HepG2 (cell line): Measurements from ENCODE around the gene TCTA. TPM values are rescaled to one million over a fixed set of nuclear protein-coding genes. Genes with fewer than 3 reads are reported as not detected.

Source experiments
- AFF4 ChIP-seq: sonication (generic); formaldehyde crosslinking; IDR thresholded peaks from 2 replicates; pipeline ENCODE4 v1.4.0; 2020; ENCODE audit warnings: missing genetic modification reagents
- AKNA ChIP-seq: sonication (generic); formaldehyde crosslinking; IDR thresholded peaks from 2 replicates; pipeline ENCODE4 v1.4.0; 2020; ENCODE audit warnings: missing genetic modification reagents, borderline replicate concordance
- BATF2 ChIP-seq: sonication (generic); formaldehyde crosslinking; IDR thresholded peaks from 2 replicates; pipeline ENCODE4 v1.8.0; 2022; ENCODE audit warnings: mild to moderate bottlenecking, missing genetic modification reagents, moderate library complexity
- DNMT1 ChIP-seq: sonication (generic); formaldehyde crosslinking; IDR thresholded peaks from 2 replicates; pipeline ENCODE4 v1.5.1; 2020; ENCODE audit warnings: mild to moderate bottlenecking, missing genetic modification reagents
- GLI4 ChIP-seq: sonication (generic); formaldehyde crosslinking; IDR thresholded peaks from 2 replicates; pipeline ENCODE4 v1.5.1; 2020; ENCODE audit warnings: missing genetic modification reagents, mild to moderate bottlenecking, moderate library complexity, borderline replicate concordance
- HCFC1 ChIP-seq: fragments of 150-350 bp; IDR thresholded peaks from 2 replicates; pipeline ENCODE4 v1.6.1; 2014; ENCODE audit warnings: low read depth, low read length
- JUNB ChIP-seq: sonication (generic); formaldehyde crosslinking; IDR thresholded peaks from 2 replicates; pipeline ENCODE4 v1.8.0; 2022; ENCODE audit warnings: missing genetic modification reagents, mild to moderate bottlenecking, borderline replicate concordance
- NCOA1 ChIP-seq: sonication (generic); formaldehyde crosslinking; IDR thresholded peaks from 2 replicates; pipeline ENCODE4 v1.9.0; 2021; ENCODE audit warnings: missing genetic modification reagents
- NR2F6 ChIP-seq, 2 experiments: IDR thresholded peaks; 2 replicates each; pipeline ENCODE4 v1.6.1; 2016; ENCODE audit warnings: antibody characterized with exemption in 1 of 2, mild to moderate bottlenecking in 1 of 2
- NRL ChIP-seq: sonication (generic); formaldehyde crosslinking; IDR thresholded peaks from 2 replicates; pipeline ENCODE4 v1.5.0; 2020; ENCODE audit warnings: missing genetic modification reagents, mild to moderate bottlenecking, moderate library complexity, borderline replicate concordance
- SIX1 ChIP-seq: sonication (generic); formaldehyde crosslinking; IDR thresholded peaks from 2 replicates; pipeline ENCODE4 v1.4.0; 2020; ENCODE audit warnings: missing genetic modification reagents, borderline replicate concordance
- SMC3 ChIP-seq: IDR thresholded peaks from 2 replicates; pipeline ENCODE4 v1.6.1; 2011; ENCODE audit warnings: low read length, improper control_type of control experiment
- TCF7 ChIP-seq: sonication (generic); IDR thresholded peaks from 2 replicates; pipeline ENCODE4 v1.6.1; 2016; ENCODE audit warnings: antibody characterized with exemption, low read depth
- TRIM24 ChIP-seq: sonication (generic); formaldehyde crosslinking; IDR thresholded peaks from 2 replicates; pipeline ENCODE4 v1.8.0; 2022; ENCODE audit warnings: mild to moderate bottlenecking, missing genetic modification reagents
- U2AF1 ChIP-seq: fragments of 200-400 bp; formaldehyde crosslinking; optimal IDR thresholded peaks from 2 replicates; pipeline ENCODE3; 2017; ENCODE audit warnings: mild to moderate bottlenecking, low read depth, low read length
- ZBTB38 ChIP-seq: sonication (generic); formaldehyde crosslinking; IDR thresholded peaks from 2 replicates; pipeline ENCODE4 v1.5.1; 2020; ENCODE audit warnings: mild to moderate bottlenecking, missing genetic modification reagents
- ZBTB7A ChIP-seq: sonication (generic); formaldehyde crosslinking; IDR thresholded peaks from 2 replicates; pipeline ENCODE4 v1.8.0; 2022; ENCODE audit warnings: mild to moderate bottlenecking, missing genetic modification reagents
- ZFY ChIP-seq: sonication (generic); formaldehyde crosslinking; IDR thresholded peaks from 2 replicates; pipeline ENCODE4 v1.4.0; 2020; ENCODE audit warnings: missing genetic modification reagents
- ZMAT5 ChIP-seq: sonication (generic); formaldehyde crosslinking; IDR thresholded peaks from 2 replicates; pipeline ENCODE4 v1.5.0; 2020; ENCODE audit warnings: mild to moderate bottlenecking, low read depth, missing genetic modification reagents, borderline replicate concordance
- ZNF136 ChIP-seq: sonication (generic); formaldehyde crosslinking; IDR thresholded peaks from 2 replicates; pipeline ENCODE4 v1.8.1; 2022; ENCODE audit warnings: low read depth, mild to moderate bottlenecking, moderate library complexity, missing genetic modification reagents
- ZNF160 ChIP-seq: sonication (generic); formaldehyde crosslinking; IDR thresholded peaks from 2 replicates; pipeline ENCODE4 v1.8.0; 2022; ENCODE audit warnings: mild to moderate bottlenecking, inconsistent platforms, missing genetic modification reagents
- ZNF772 ChIP-seq: sonication (generic); formaldehyde crosslinking; IDR thresholded peaks from 2 replicates; pipeline ENCODE4 v1.5.0; 2020; ENCODE audit warnings: mild to moderate bottlenecking, missing genetic modification reagents
- polyA plus RNA-seq, 8 experiments: library from polyadenylated mRNA; depleted of rRNA in 3 of 8; stranded (reverse) in 7 of 8; unstranded in 1 of 8; fragments of >200 nt; fragmentation: Illumina TruSeq in 4 of 8; extraction: Trizol in 4 of 8; gene quantifications; 2 replicates each; pipeline versions ENCODE4 v1.2.1 to v1.2.3, GENCODE V29; 2011 to 2016; ENCODE audit warnings: low read depth in 4 of 8, missing spikeins in 1 of 8, mixed read lengths in 1 of 8; ENCODE audit not compliant: insufficient read depth in 1 of 8
- total RNA-seq, 5 experiments: library from RNA; depleted of rRNA; stranded (reverse); fragments of >200 nt; fragmentation: Illumina TruSeq; extraction: Trizol; gene quantifications; 2 replicates each; pipeline ENCODE4 v1.2.3, GENCODE V29; 2016; ENCODE audit warnings: low read depth in 1 of 5

Gene TCTA
- total and polyA plus RNA-seq, 2 of the 13 experiments (the other 11 are each of a cell fraction or from before 2014, with no cell fraction given) = 8.3 to 13.2 TPM

- TF ChIP-seq ZNF160 (CRISPR knock-in tag) = no peak
- TF ChIP-seq ZMAT5 (CRISPR knock-in tag) = no peak
- TF ChIP-seq ZNF772 = no peak
- TF ChIP-seq ZBTB7A = no peak
- no peak for TF ChIP-seq SIX1 (CRISPR knock-in tag)
- no peak for TF ChIP-seq AKNA (CRISPR knock-in tag)
- TF ChIP-seq NRL (CRISPR knock-in tag) = no peak
- no peak for TF ChIP-seq ZBTB38 (CRISPR knock-in tag)
- no peak for TF ChIP-seq ZFY (CRISPR knock-in tag)
- no peak for TF ChIP-seq TCF7
- no peak for TF ChIP-seq ZNF136
- no peak for TF ChIP-seq AFF4
- no peak for TF ChIP-seq TRIM24 (CRISPR knock-in tag)
- no peak for TF ChIP-seq HCFC1
- TF ChIP-seq U2AF1 = no peak
- TF ChIP-seq NCOA1 = no peak; the same call in 1 of the 2 replicates
- TF ChIP-seq JUNB (CRISPR knock-in tag) = no peak
- no peak for TF ChIP-seq SMC3
- TF ChIP-seq BATF2 (CRISPR knock-in tag) = no peak
- TF ChIP-seq GLI4 = no peak
- no peak for TF ChIP-seq DNMT1 (CRISPR knock-in tag)
- no peak for TF ChIP-seq NR2F6 (IDR thresholded peaks at IDR 0.05)
- no peak for TF ChIP-seq NR2F6 (CRISPR knock-in tag; IDR thresholded peaks at IDR 0.05)
Observed at GRCh38 chr3:49421890-49422378, 9.7 kb downstream of the TCTA start (continued).
